ENCODE measurements around the gene CYB5R4. TPM values are rescaled to one million over a fixed set of nuclear protein-coding genes. Genes with fewer than 3 reads are reported as not detected.

CYB5R4 gene
- total and polyA plus RNA-seq, 2 donors (not counting 1 experiment from before 2014, with no cell fraction given), result 4.3 to 10.6 TPM

GRCh38 chr6:83846291-83846690 is 13.2 kb upstream of the CYB5R4 start:
- no peaks in the 10 kb centered on the region for H4K20me1 ChIP-seq (ENCODE audit: control insufficient read depth, extremely low read depth, insufficient read depth, low read length)
- H3K4me3 ChIP-seq (replicated peaks in 1 of 4; ENCODE audit: control extremely low read depth in 1 of 4, insufficient read depth in 1 of 4, low read depth in 3 of 4, low read length in 4 of 4), result no peak overlapping the region
- no peaks in the 10 kb centered on the region for H3K9me3 ChIP-seq (ENCODE audit: control insufficient read depth, insufficient read depth, low read depth, low read length)
- H3K9ac ChIP-seq (ENCODE audit: insufficient read depth, low read length), result no peak overlapping the region
- H3K36me3 ChIP-seq (ENCODE audit: control insufficient read depth, insufficient read depth, low read length), result no peaks in the 10 kb centered on the region
- DNase-seq (ENCODE audit: low read depth in 2 of 2), result no peak
- TF ChIP-seq CTCF (conservative IDR thresholded peaks at IDR 0.05 in 1 of 2, IDR thresholded peaks at IDR 0.05 in 1 of 2; ENCODE audit: low read depth in 1 of 2, low read length in 2 of 2) (no peak), EZH2 (IDR thresholded peaks at IDR 0.05; ENCODE audit: low read length, missing control alignments) (no peak)
- H3K79me2 ChIP-seq (ENCODE audit: control insufficient read depth, insufficient read depth, low read length), result no peaks in the 10 kb centered on the region
- no peaks in the 10 kb centered on the region for H3K4me1 ChIP-seq (ENCODE audit: control insufficient read depth, extremely low read depth, insufficient read depth, low read length)
- no peak overlapping the region for H3K27ac ChIP-seq (ENCODE audit: insufficient read depth, low read length)
- H3K4me2 ChIP-seq (ENCODE audit: extremely low read depth, insufficient read depth, low read length), result no peak overlapping the region
- no peaks in the 10 kb centered on the region for H3K27me3 ChIP-seq (ENCODE audit: control insufficient read depth, insufficient read depth, low read length)
- no peak overlapping the region for H2AFZ ChIP-seq (ENCODE audit: low read length)

GRCh38 chr6:83847179-83847578 is 12.3 kb upstream of the CYB5R4 start:
- no peaks in the 10 kb centered on the region for H3K9me3 ChIP-seq (ENCODE audit: control insufficient read depth, insufficient read depth, low read depth, low read length)
- no peaks in the 10 kb centered on the region for H3K4me1 ChIP-seq (ENCODE audit: control insufficient read depth, extremely low read depth, insufficient read depth, low read length)
- H3K9ac ChIP-seq (ENCODE audit: insufficient read depth, low read length), result no peak overlapping the region
- H3K79me2 ChIP-seq (ENCODE audit: control insufficient read depth, insufficient read depth, low read length), result no peaks in the 10 kb centered on the region
- no peaks in the 10 kb centered on the region for H3K27me3 ChIP-seq (ENCODE audit: control insufficient read depth, insufficient read depth, low read length)
- no peak overlapping the region for H3K4me3 ChIP-seq (replicated peaks in 1 of 4; ENCODE audit: control extremely low read depth in 1 of 4, insufficient read depth in 1 of 4, low read depth in 3 of 4, low read length in 4 of 4)
- TF ChIP-seq EZH2 (IDR thresholded peaks at IDR 0.05; ENCODE audit: low read length, missing control alignments) (no peak), CTCF (conservative IDR thresholded peaks at IDR 0.05 in 1 of 2, IDR thresholded peaks at IDR 0.05 in 1 of 2; ENCODE audit: low read depth in 1 of 2, low read length in 2 of 2) (no peak)
- DNase-seq (ENCODE audit: low read depth in 2 of 2), result no peak
- H2AFZ ChIP-seq (ENCODE audit: low read length), result no peak overlapping the region
- H3K27ac ChIP-seq (ENCODE audit: insufficient read depth, low read length), result no peak overlapping the region
- no peaks in the 10 kb centered on the region for H4K20me1 ChIP-seq (ENCODE audit: control insufficient read depth, extremely low read depth, insufficient read depth, low read length)
- no peak overlapping the region for H3K4me2 ChIP-seq (ENCODE audit: extremely low read depth, insufficient read depth, low read length)
- no peaks in the 10 kb centered on the region for H3K36me3 ChIP-seq (ENCODE audit: control insufficient read depth, insufficient read depth, low read length)

GRCh38 chr6:83849127-83849526 is 10.4 kb upstream of the CYB5R4 start:
- Histone ChIP-seq H2AFZ (ENCODE audit: low read length) (no peak overlapping the region), H4K20me1 (ENCODE audit: control insufficient read depth, extremely low read depth, insufficient read depth, low read length) (no peaks in the 10 kb centered on the region), H3K4me3 (replicated peaks in 1 of 4; ENCODE audit: control extremely low read depth in 1 of 4, insufficient read depth in 1 of 4, low read depth in 3 of 4, low read length in 4 of 4) (no peak overlapping the region), H3K4me2 (ENCODE audit: extremely low read depth, insufficient read depth, low read length) (no peak overlapping the region), H3K79me2 (ENCODE audit: control insufficient read depth, insufficient read depth, low read length) (no peaks in the 10 kb centered on the region), H3K36me3 (ENCODE audit: control insufficient read depth, insufficient read depth, low read length) (no peaks in the 10 kb centered on the region), H3K9me3 (ENCODE audit: control insufficient read depth, insufficient read depth, low read depth, low read length) (no peaks in the 10 kb centered on the region), H3K9ac (ENCODE audit: insufficient read depth, low read length) (no peak overlapping the region), H3K27ac (ENCODE audit: insufficient read depth, low read length) (no peak overlapping the region), H3K27me3 (ENCODE audit: control insufficient read depth, insufficient read depth, low read length) (peaks cover 13% of the 10 kb centered on the region), H3K4me1 (ENCODE audit: control insufficient read depth, extremely low read depth, insufficient read depth, low read length) (no peaks in the 10 kb centered on the region)
- no peak for DNase-seq (ENCODE audit: low read depth in 2 of 2)
- TF ChIP-seq CTCF (conservative IDR thresholded peaks at IDR 0.05 in 1 of 2, IDR thresholded peaks at IDR 0.05 in 1 of 2; ENCODE audit: low read depth in 1 of 2, low read length in 2 of 2), result no peak
- TF ChIP-seq EZH2 (IDR thresholded peaks at IDR 0.05; ENCODE audit: low read length, missing control alignments), result no peak

Measured in fibroblast of lung (primary cell).